Measurements from ENCODE around the gene C1orf141.

DNA sequence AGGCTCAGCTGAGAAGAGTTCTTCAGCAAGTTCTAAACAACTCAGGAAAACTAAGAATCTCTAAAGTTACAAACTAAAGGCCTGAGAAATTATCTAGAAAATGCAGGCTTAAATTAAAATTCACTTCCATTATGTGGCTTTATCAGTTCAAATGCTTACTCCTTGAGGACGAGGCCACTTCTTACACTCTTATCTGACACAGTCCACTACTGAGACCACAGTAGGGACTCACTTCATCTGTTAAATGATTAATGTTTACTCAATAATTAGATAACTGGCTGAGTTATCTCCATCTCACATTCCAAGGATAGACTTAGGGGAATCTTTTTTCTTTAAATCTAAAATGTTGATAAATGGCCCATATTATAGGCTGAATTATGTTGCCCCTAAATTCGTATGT lies 1.6 kb downstream of the C1orf141 start:
- no peak for TF ChIP-seq POLR2A (IDR thresholded peaks at IDR 0.05)
- TF ChIP-seq, protein P1, sequence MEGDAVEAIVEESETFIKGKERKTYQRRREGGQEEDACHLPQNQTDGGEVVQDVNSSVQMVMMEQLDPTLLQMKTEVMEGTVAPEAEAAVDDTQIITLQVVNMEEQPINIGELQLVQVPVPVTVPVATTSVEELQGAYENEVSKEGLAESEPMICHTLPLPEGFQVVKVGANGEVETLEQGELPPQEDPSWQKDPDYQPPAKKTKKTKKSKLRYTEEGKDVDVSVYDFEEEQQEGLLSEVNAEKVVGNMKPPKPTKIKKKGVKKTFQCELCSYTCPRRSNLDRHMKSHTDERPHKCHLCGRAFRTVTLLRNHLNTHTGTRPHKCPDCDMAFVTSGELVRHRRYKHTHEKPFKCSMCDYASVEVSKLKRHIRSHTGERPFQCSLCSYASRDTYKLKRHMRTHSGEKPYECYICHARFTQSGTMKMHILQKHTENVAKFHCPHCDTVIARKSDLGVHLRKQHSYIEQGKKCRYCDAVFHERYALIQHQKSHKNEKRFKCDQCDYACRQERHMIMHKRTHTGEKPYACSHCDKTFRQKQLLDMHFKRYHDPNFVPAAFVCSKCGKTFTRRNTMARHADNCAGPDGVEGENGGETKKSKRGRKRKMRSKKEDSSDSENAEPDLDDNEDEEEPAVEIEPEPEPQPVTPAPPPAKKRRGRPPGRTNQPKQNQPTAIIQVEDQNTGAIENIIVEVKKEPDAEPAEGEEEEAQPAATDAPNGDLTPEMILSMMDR (IDR thresholded peaks at IDR 0.05): no peak
